K562 (cell line): ENCODE results near the gene RALB. TPM values are rescaled to one million over a fixed set of nuclear protein-coding genes. Genes with fewer than 3 reads are reported as not detected.

Source experiments
- ATAC-seq: fragments of 200-7000 bp; cut with Tn5 transposase; 3 replicates; pipeline ENCODE4 v1.9.1; 2020; ENCODE audit warnings: moderate library complexity
- Bru-seq: library from RNA; stranded (reverse); fragments of 400-500 nt; gene quantifications from one replicate; lab custom pipeline; 2021; lab: Mats Ljungman, UMichigan
- BruChase-seq, 2 experiments: library from RNA; stranded (reverse); fragments of 400-500 nt; gene quantifications; one replicate each; lab custom pipeline; 2021; lab: Mats Ljungman, UMichigan
- BruUV-seq: library from RNA; stranded (reverse); fragments of 400-500 nt; replicated peaks from 2 replicates; lab custom pipeline; 2021; lab: Mats Ljungman, UMichigan
- CTCF ChIA-PET: fragments of 300-600 bp; formaldehyde crosslinking; extraction: SDS; loops from one replicate; lab custom pipeline; 2021; ENCODE audit warnings: low intra/inter-chr PET ratio; lab: Yijun Ruan, JAX
- POLR2A ChIA-PET: fragments of 300-600, 350-650 bp; sonication (Branson Sonifier 250); formaldehyde crosslinking; extraction: SDS; loops from one replicate; lab custom pipeline; 2021; ENCODE audit warnings: antibody characterized with exemption, inconsistent platforms; lab: Yijun Ruan, JAX
- DNase-seq, 4 experiments: peaks; one replicate each; pipeline versions ENCODE4 v3.0.0 to v3.0.0-alpha.2; 2011 to 2018; ENCODE audit warnings: low spot score in 3 of 4, mixed read lengths in 3 of 4; ENCODE audit errors: extremely low read depth in 1 of 4
- FAIRE-seq: peaks from 2 replicates; lab custom pipeline; 2011; peaks lifted over from hg19 to GRCh38; lab: Jason Lieb, UNC
- H2AFZ ChIP-seq: 2 replicates; pipeline ENCODE4 v1.6.0; 2011; ENCODE audit warnings: low read depth, low read length, control low read depth, inconsistent platforms
- H3K27ac ChIP-seq: fragments of 200-600 bp; 3 replicates; pipeline ENCODE4 v1.8.0; 2011; ENCODE audit warnings: low read depth, mild to moderate bottlenecking, control low read depth, inconsistent platforms, low read length, moderate library complexity, mixed read lengths; ENCODE audit errors: extremely low read depth
- H3K27me3 ChIP-seq, 2 experiments: fragments of 300-600 bp in 1 of 2; 2 replicates in 1 of 2; 3 replicates in 1 of 2; pipeline versions ENCODE4 v1.6.0 to v1.8.0; 2011; ENCODE audit warnings: inconsistent platforms in 2 of 2, low read length in 2 of 2, mild to moderate bottlenecking in 1 of 2, mixed read lengths in 1 of 2, moderate library complexity in 1 of 2; ENCODE audit not compliant: control insufficient read depth in 2 of 2, insufficient read depth in 2 of 2
- H3K36me3 ChIP-seq: fragments of 300-600 bp; 3 replicates; pipeline ENCODE4 v1.8.0; 2011; ENCODE audit warnings: mild to moderate bottlenecking, low read length, inconsistent platforms; ENCODE audit not compliant: control insufficient read depth, insufficient read depth
- H3K4me1 ChIP-seq, 2 experiments: fragments of 200-600 bp in 1 of 2; replicated peaks in 1 of 2; 2 replicates in 1 of 2; 3 replicates in 1 of 2; pipeline versions ENCODE4 v1.5.1 to v1.8.0; 2011; ENCODE audit warnings: inconsistent platforms in 2 of 2, low read length in 2 of 2, mild to moderate bottlenecking in 1 of 2, mixed read lengths in 1 of 2, moderate library complexity in 1 of 2; ENCODE audit not compliant: control insufficient read depth in 2 of 2, insufficient read depth in 2 of 2
- H3K4me2 ChIP-seq: 2 replicates; pipeline ENCODE4 v1.6.1; 2011; ENCODE audit warnings: low read length, control low read depth, inconsistent platforms, mixed read lengths; ENCODE audit not compliant: insufficient read depth
- H3K4me3 ChIP-seq: fragments of 200-600 bp; sonication (generic), shearing (Covaris generic); 2 replicates; pipeline ENCODE4 v1.5.1; 2016; ENCODE audit warnings: control low read depth, inconsistent platforms
- H3K79me2 ChIP-seq: fragments of 200-600 bp; 3 replicates; pipeline ENCODE4 v1.8.0; 2011; ENCODE audit warnings: low read length, inconsistent platforms; ENCODE audit not compliant: control insufficient read depth, insufficient read depth
- H3K9ac ChIP-seq, 2 experiments: 2 replicates each; pipeline versions ENCODE4 v1.6.0 to v1.6.1; 2011; ENCODE audit warnings: low read depth in 2 of 2, low read length in 2 of 2, control low read depth in 1 of 2, inconsistent platforms in 1 of 2, mild to moderate bottlenecking in 1 of 2, mixed read lengths in 1 of 2; ENCODE audit not compliant: insufficient read depth in 1 of 2
- H3K9me1 ChIP-seq: one replicate; pipeline ENCODE4 v1.6.0; 2011; ENCODE audit warnings: inconsistent platforms, mild to moderate bottlenecking, low read length, moderate library complexity; ENCODE audit not compliant: control insufficient read depth, insufficient read depth
- H3K9me3 ChIP-seq: replicated peaks from 2 replicates; pipeline ENCODE4 v1.5.1; 2011; ENCODE audit warnings: low read depth, low read length, inconsistent platforms; ENCODE audit not compliant: control insufficient read depth, insufficient read depth
- H4K20me1 ChIP-seq: replicated peaks from 2 replicates; pipeline ENCODE4 v1.6.1; 2011; ENCODE audit warnings: low read length, inconsistent platforms, mixed read lengths; ENCODE audit not compliant: control insufficient read depth, insufficient read depth
- COPS2 ChIP-seq: fragments of 450-650 bp; conservative IDR thresholded peaks from 2 replicates; pipeline ENCODE4 v1.6.1; 2016; ENCODE audit warnings: mild to moderate bottlenecking, moderate library complexity
- GABPB2 ChIP-seq: fragments of 250-450 bp; sonication (Bioruptor Pico); conservative IDR thresholded peaks from 2 replicates; pipeline ENCODE4 v1.5.1; 2021; ENCODE audit warnings: mild to moderate bottlenecking
- LARP7 ChIP-seq: fragments of 450-650 bp; IDR thresholded peaks from 2 replicates; pipeline ENCODE4 v1.6.1; 2016
- POLR3A ChIP-seq: IDR thresholded peaks from 2 replicates; pipeline ENCODE4 v1.6.1; 2011; ENCODE audit warnings: borderline replicate concordance, mild to moderate bottlenecking, moderate library complexity; ENCODE audit not compliant: insufficient read length, insufficient read depth; ENCODE audit errors: extremely low read depth
- STAT5B ChIP-seq: fragments of 250-450 bp; sonication (Bioruptor Pico); IDR thresholded peaks from 2 replicates; pipeline ENCODE4 v1.8.0; 2021; ENCODE audit warnings: mild to moderate bottlenecking, inconsistent platforms
- ZC3H4 ChIP-seq: sonication (generic); formaldehyde crosslinking; IDR thresholded peaks from 2 replicates; pipeline ENCODE4 v1.9.0; 2021; ENCODE audit warnings: missing genetic modification reagents, borderline replicate concordance
- ZNF507 ChIP-seq: conservative IDR thresholded peaks from 2 replicates; pipeline ENCODE4 v1.6.1; 2017; ENCODE audit warnings: missing genetic modification characterization, missing compliant biosample characterization
- WGBS: fragments of 100-300 bp; shearing (Covaris generic); methylation state at CpG from one replicate; pipeline ENCODE4 v1.1.6; 2016; ENCODE audit warnings: low coverage, mixed read lengths; ENCODE audit not compliant: insufficient coverage; ENCODE audit errors: missing lambda C conversion rate; 5-methylcytosine and 5-hydroxymethylcytosine counted together
- in situ Hi-C: fragments of 300-500 bp; cut with MboI; formaldehyde crosslinking; loops from 4 replicates; pipeline ENCODE4 v1.15.0; 2018; ENCODE audit warnings: inconsistent platforms, mixed read lengths
- intact Hi-C: fragments of 100-400 bp; cut with micrococcal nuclease; formaldehyde crosslinking; loops from 2 replicates; pipeline ENCODE4 v1.14.2; 2022
- long read RNA-seq, 3 experiments: library from polyadenylated mRNA in 2 of 3; library from RNA in 1 of 3; unstranded in 2 of 3; stranded (forward) in 1 of 3; transcript quantifications; one replicate each; pipeline ENCODE4 v2.0.0, GENCODE V29; 2019 to 2022
- polyA minus RNA-seq, 3 experiments: library from RNA; depleted of rRNA, polyadenylated mRNA; stranded (reverse); fragments of >200 nt; gene quantifications; 2 replicates each; pipeline ENCODE4 v1.2.3, GENCODE V29; 2011
- polyA plus RNA-seq, 8 experiments: library from polyadenylated mRNA; depleted of rRNA in 4 of 8; stranded (reverse) in 5 of 8; unstranded in 3 of 8; fragments of >200 nt; fragmentation: Nextera tagmentation in 2 of 8; fragmentation: Illumina TruSeq in 1 of 8; extraction: Ambion mirVana in 2 of 8; extraction: Trizol in 1 of 8; gene quantifications; 2 replicates each; pipeline versions ENCODE4 v1.2.1 to v1.2.3, GENCODE V29; 2011 to 2014; ENCODE audit warnings: inconsistent platforms in 1 of 8, missing spikeins in 1 of 8
- total RNA-seq, 7 experiments: library from RNA; depleted of rRNA in 6 of 7; stranded (reverse); fragments of >200 nt in 6 of 7; fragmentation: Illumina TruSeq in 2 of 7; extraction: Trizol in 2 of 7; gene quantifications; 2 replicates each; pipeline versions ENCODE4 v1.2.1 to v1.2.3, GENCODE V29; 2011 to 2021; ENCODE audit warnings: low replicate concordance in 1 of 7
- TF ChIP-seq, protein P1 (sequence below): fragments of 250-450 bp; sonication (Bioruptor Pico); IDR thresholded peaks from 2 replicates; pipeline ENCODE4 v1.5.0; 2021; ENCODE audit warnings: mild to moderate bottlenecking, moderate library complexity

Gene RALB, protein sequence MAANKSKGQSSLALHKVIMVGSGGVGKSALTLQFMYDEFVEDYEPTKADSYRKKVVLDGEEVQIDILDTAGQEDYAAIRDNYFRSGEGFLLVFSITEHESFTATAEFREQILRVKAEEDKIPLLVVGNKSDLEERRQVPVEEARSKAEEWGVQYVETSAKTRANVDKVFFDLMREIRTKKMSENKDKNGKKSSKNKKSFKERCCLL
- total RNA-seq (2011; cell fraction: chromatin; rRNA removed; ENCODE audit: low replicate concordance) = 8.4 and 11.1 TPM in 2 replicates
- total RNA-seq (2011; cell fraction: nucleolus; rRNA removed) = 7.0 and 9.2 TPM in 2 replicates
- 10.0 and 20.5 TPM in 2 replicates for total RNA-seq (2011; cell fraction: nucleoplasm; rRNA removed)
- total RNA-seq (2014; rRNA removed) (32.6 and 38.2 TPM in 2 replicates), total RNA-seq (2014; rRNA removed; fragmentation: Illumina TruSeq; extraction: Trizol) (38.4 and 42.0 TPM in 2 replicates), total RNA-seq (2015; rRNA removed; fragmentation: Illumina TruSeq; extraction: Trizol) (58.1 and 65.6 TPM in 2 replicates), total RNA-seq (2021) (30.9 and 31.6 TPM in 2 replicates), polyA plus RNA-seq (2011; rRNA removed) (53.5 and 64.2 TPM in 2 replicates), polyA plus RNA-seq (2014; fragmentation: Illumina TruSeq; extraction: Trizol) (48.1 and 56.8 TPM in 2 replicates), polyA plus RNA-seq (2014; fragmentation: Nextera tagmentation; extraction: Ambion mirVana) (10 to 100 TPM; 14.8 to 29.9 TPM), polyA plus RNA-seq (2014; rRNA removed) (41.1 and 46.6 TPM in 2 replicates), polyA minus RNA-seq (2011; rRNA and poly(A)+ RNA removed) (38.1 and 47.9 TPM in 2 replicates), Bru-seq, nascent RNA (percentile 79 among the genes with signal in this experiment), BruChase-seq, experiment 1, labeled RNA remaining after a 2-hour chase (percentile 75 among the genes with signal in this experiment), BruChase-seq, experiment 2, labeled RNA remaining after a 6-hour chase (percentile 74 among the genes with signal in this experiment)
- polyA plus RNA-seq (2011; cell fraction: cytosol; rRNA removed) = 26.9 and 46.9 TPM in 2 replicates
- polyA plus RNA-seq (2011; cell fraction: nucleus; rRNA removed) = 11.6 and 15.0 TPM in 2 replicates
- 67.0 TPM in 2 replicates for polyA plus RNA-seq (2012)
- 17.7 and 19.5 TPM in 2 replicates for polyA minus RNA-seq (2011; cell fraction: cytosol; rRNA and poly(A)+ RNA removed)
- 7.8 and 12.8 TPM in 2 replicates for polyA minus RNA-seq (2011; cell fraction: nucleus; rRNA and poly(A)+ RNA removed)
- long read RNA-seq, experiment 1, transcript RALB-203 (5 exons, 1,252 nt) = minor isoform, 53 of 267 reads
- long read RNA-seq, experiment 1, transcript RALB-201 (5 exons, 2,344 nt) = major isoform, 132 of 267 reads
- long read RNA-seq, experiment 1, partial matches to known transcripts = 28 of 267 reads
- long read RNA-seq, experiment 1, other reads (novel, unspliced or antisense) = 50 of 267 reads
- long read RNA-seq, experiment 2, transcript RALB-201 (5 exons, 2,344 nt) = major isoform, 6 of 39 reads
- long read RNA-seq, experiment 2, transcript RALB-203 (5 exons, 1,252 nt) = minor isoform, 5 of 39 reads
- long read RNA-seq, experiment 2, partial matches to known transcripts = 10 of 39 reads
- long read RNA-seq, experiment 2, other reads (novel, unspliced or antisense) = 18 of 39 reads
- long read RNA-seq, experiment 3, transcript RALB-203 (5 exons, 1,252 nt) = minor isoform, 13 of 42 reads
- long read RNA-seq, experiment 3, transcript RALB-201 (5 exons, 2,344 nt) = major isoform, 16 of 42 reads
- long read RNA-seq, experiment 3, partial matches to known transcripts = 8 of 42 reads
- long read RNA-seq, experiment 3, other reads (novel, unspliced or antisense) = 5 of 42 reads

DNA sequence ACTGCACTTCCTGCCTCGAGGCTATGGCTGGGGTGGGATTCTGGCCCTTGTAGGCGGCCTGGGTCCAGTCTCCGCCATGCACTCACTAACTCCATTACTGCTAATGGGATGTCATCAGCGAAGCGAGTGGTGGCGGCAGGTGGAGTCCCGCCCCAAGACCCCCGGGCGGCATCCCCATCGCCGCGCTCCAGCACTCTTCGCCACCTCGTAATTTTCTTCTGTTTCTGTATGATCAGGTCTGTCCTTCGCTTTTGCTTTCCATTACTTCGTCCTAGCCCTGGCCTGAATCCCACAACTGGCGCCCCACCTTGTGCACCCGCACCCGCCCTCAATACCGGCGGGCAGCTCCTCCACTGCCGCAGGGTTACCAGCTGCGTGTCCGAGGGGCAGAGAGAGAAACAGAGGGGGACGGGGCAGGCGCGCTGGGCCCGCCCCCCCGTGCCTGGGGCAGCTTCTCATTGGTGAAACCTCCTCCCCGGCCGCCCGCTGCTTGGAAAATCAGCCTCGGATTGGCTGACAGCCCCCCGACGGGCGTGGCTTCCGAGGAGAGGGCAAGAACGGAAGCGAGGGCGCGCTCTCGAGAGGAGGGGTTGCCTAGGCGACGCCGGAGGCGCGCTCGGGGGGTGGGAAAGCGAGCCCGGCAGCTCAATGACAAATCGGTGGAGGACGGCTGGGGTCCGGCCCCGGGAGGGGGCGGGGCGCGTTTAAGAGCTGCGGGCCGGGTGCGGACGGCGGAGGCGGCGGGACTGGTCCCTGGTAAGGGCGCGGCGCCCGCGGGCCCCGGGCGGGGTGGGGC is at the start of gene RALB:
TSS of gene RALB (plus strand) at position 628 of the 796 bp plus-strand sequence. CDS start 25,813 bp downstream, outside the sequence.
- peak within 1 kb of the TSS; percentile 76 for H3K4me3 ChIP-seq
- in situ Hi-C loops = no loop called here
- H3K36me3 ChIP-seq = peaks cover 2% of the 10 kb centered on the region; the same call in 1 of the 3 replicates
- H3K27ac ChIP-seq = peak within 1 kb of the TSS; percentile 75
- peak; percentile 96 to 99 (median 98) for DNase-seq
- peak; percentile 95 for FAIRE-seq
- intact Hi-C loops = loop anchor here (1.0 to 2.0 kb wide), 3 partner anchors 29 to 60 kb away; partner anchors contain the start of gene TMEM185B
- H3K27me3 ChIP-seq = peaks cover 0 to 6% of the 10 kb centered on the region in 2 experiments; a peak in 3 of 5 replicates
- H4K20me1 ChIP-seq = no peaks in the 10 kb centered on the region
- WGBS = 1% methylated on average over 53 of the region's 71 CpGs
- peak; percentile 93 for ATAC-seq
- peak within 1 kb of the TSS; percentile 77 to 93 for H3K9ac ChIP-seq
- no peaks in the 10 kb centered on the region for H3K9me1 ChIP-seq
- peak within 1 kb of the TSS; percentile 92 for H2AFZ ChIP-seq
- ChIA-PET POLR2A (interaction anchor here (0.6 to 3.5 kb wide), 3 partner anchors 9 to 12 kb away, joined by 3 to 15 read pairs (median 5); no protein-coding TSS in a partner anchor), CTCF (interaction anchor here (0.6 kb wide), 1 partner anchor 61 kb away, joined by 4 read pairs; no protein-coding TSS in a partner anchor)
- TSS peak; percentile 93 for BruUV-seq
- H3K9me3 ChIP-seq = peaks cover 2% of the 10 kb centered on the region; the same call in 1 of the 2 replicates
- peaks cover 43% of the 10 kb centered on the region for H3K79me2 ChIP-seq
- peaks cover 23 to 25% of the 10 kb centered on the region in 2 experiments for H3K4me1 ChIP-seq
- peak within 1 kb of the TSS; percentile 94 for H3K4me2 ChIP-seq
- TF ChIP-seq GABPB2 (CRISPR knock-in tag) = no peak
- TF ChIP-seq, protein P1, sequence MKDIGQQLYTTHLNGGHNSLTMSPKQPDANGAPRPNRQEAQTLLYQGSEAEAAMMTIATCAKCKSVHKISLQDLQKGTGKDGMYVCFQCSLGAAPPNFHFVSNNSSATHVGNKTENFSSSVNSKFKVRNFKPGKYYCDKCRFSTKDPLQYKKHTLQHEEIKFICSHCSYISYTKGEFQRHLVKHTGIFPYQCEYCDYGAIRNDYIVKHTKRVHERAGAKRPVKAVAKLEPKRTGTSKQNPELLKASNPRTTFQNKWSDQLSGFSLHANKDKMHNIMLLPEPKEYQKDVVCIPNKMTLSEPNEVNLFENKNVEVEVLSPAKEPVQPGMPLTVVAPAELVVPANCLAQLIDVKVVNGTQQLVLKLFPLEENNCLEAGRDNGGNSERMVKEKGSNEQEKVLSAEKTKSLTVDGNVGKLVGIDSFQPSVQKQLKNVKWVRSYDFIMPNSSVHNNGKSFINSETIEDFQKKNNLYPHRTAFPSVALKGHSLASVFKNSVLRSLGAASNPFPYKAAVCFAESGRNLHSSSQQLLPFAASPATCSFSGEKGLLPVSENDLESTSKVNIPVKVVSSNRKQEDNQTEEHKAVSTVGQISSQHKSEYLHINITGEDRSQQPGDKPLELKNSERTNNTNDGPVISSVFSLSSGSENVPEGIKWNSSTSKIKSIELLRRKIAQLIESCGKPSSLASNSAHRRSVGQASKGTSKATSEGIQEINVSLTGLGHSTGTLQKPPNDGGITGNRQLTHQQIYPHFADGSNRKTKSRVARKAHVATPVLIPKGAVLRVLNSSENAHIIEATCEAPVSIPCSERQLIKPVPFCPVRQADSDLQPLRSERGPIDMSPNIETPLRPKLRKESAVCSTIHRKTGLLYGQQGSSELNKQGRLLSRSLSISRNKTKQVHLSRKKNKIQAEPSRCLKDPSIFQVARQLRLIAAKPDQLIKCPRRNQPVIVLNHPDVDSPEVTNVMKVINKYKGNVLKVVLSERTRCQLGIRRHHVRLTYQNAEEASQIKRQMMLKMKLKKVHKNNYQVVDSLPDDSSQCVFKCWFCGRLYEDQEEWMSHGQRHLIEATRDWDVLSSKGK (CRISPR knock-in tag) = no peak
- no peak for TF ChIP-seq POLR3A
- TF ChIP-seq ZC3H4 = no peak
- TF ChIP-seq COPS2 = no peak
- no peak for TF ChIP-seq STAT5B (CRISPR knock-in tag)
- peak; percentile 48; the same call in 1 of the 2 replicates for TF ChIP-seq LARP7
- TF ChIP-seq ZNF507 (tag) = no peak
